Activated naive CD8-positive, alpha-beta T cell treated with anti-CD3 and anti-CD28 coated beads, Interleukin-2, amount 10 ng/mL, durations not matched to agents 7 days and 5 days (primary cell): ENCODE measurements around the gene DNAH1. TPM values are rescaled to one million over a fixed set of nuclear protein-coding genes. Genes with fewer than 3 reads are reported as not detected.

Experiments
- ATAC-seq: fragments of 150-1000 bp; cut with Tn5 transposase; one replicate; pipeline ENCODE4 v1.10.0; 2021; ENCODE audit warnings: low read depth, moderate library complexity
- POLR2A ChIA-PET: fragments of 350-600 bp; sonication (Branson Sonifier 250); formaldehyde crosslinking; loops from one replicate; lab custom pipeline; 2021; ENCODE audit warnings: antibody characterized with exemption; lab: Charles Lee
- DNase-seq: peaks from one replicate; pipeline ENCODE4 v3.0.0; 2021
- H3K27ac Mint-ChIP-seq: one replicate; pipeline ENCODE4 v1.8.0; 2022; ENCODE audit warnings: mild to moderate bottlenecking, mixed read lengths
- H3K27me3 Mint-ChIP-seq: one replicate; pipeline ENCODE4 v1.8.0; 2022; ENCODE audit warnings: mild to moderate bottlenecking, moderate library complexity, mixed read lengths
- H3K36me3 Mint-ChIP-seq: one replicate; pipeline ENCODE4 v1.8.0; 2021; ENCODE audit warnings: mild to moderate bottlenecking, mixed read lengths
- H3K4me1 Mint-ChIP-seq: one replicate; pipeline ENCODE4 v1.8.0; 2021; ENCODE audit warnings: mixed read lengths
- H3K4me3 Mint-ChIP-seq: one replicate; pipeline ENCODE4 v1.8.0; 2022; ENCODE audit warnings: mild to moderate bottlenecking, moderate library complexity, mixed read lengths
- H3K9me3 Mint-ChIP-seq: one replicate; pipeline ENCODE4 v1.8.0; 2021; ENCODE audit warnings: mixed read lengths
- total RNA-seq, 2 experiments: library from RNA; stranded (reverse); gene quantifications; one replicate each; pipeline ENCODE4 v1.2.3, GENCODE V29; 2021

Gene DNAH1
- total RNA-seq, 2 experiments from 2014 or later: 28.5 to 30.0 TPM

GRCh38 chr3:52306978-52307377, 9.1 kb upstream of the DNAH1 start:
- H3K9me3 Mint-ChIP-seq: no peaks in the 10 kb centered on the region
- H3K4me3 Mint-ChIP-seq: no peak overlapping the region
- POLR2A ChIA-PET: no interaction called here
- peaks cover 8% of the 10 kb centered on the region for H3K36me3 Mint-ChIP-seq
- peaks cover 20% of the 10 kb centered on the region for H3K4me1 Mint-ChIP-seq
- DNase-seq: no peak
- no peak overlapping the region for H3K27ac Mint-ChIP-seq
- no peak for ATAC-seq
- H3K27me3 Mint-ChIP-seq: no peaks in the 10 kb centered on the region

GRCh38 chr3:52308308-52308707, 7.8 kb upstream of the DNAH1 start:
- Mint-ChIP-seq H3K9me3 (no peaks in the 10 kb centered on the region), H3K4me3 (no peak overlapping the region), H3K27me3 (no peaks in the 10 kb centered on the region), H3K4me1 (peaks cover 20% of the 10 kb centered on the region), H3K36me3 (peaks cover 8% of the 10 kb centered on the region), H3K27ac (no peak overlapping the region)
- no peak for ATAC-seq
- POLR2A ChIA-PET: no interaction called here
- DNase-seq: no peak

GRCh38 chr3:52310861-52311575, 5.1 kb upstream of the DNAH1 start:
- Mint-ChIP-seq H3K9me3 (no peaks in the 10 kb centered on the region), H3K36me3 (peaks cover 7% of the 10 kb centered on the region), H3K4me3 (no peak overlapping the region), H3K27me3 (no peaks in the 10 kb centered on the region), H3K27ac (no peak overlapping the region), H3K4me1 (peaks cover 21% of the 10 kb centered on the region)
- POLR2A ChIA-PET: no interaction called here
- peak; percentile 57 for ATAC-seq
- no peak for DNase-seq

- POLR2A ChIA-PET: no interaction called here
- H3K9me3 Mint-ChIP-seq: no peaks in the 10 kb centered on the region
- peaks cover 18% of the 10 kb centered on the region for H3K4me1 Mint-ChIP-seq
- peaks cover 3% of the 10 kb centered on the region for H3K36me3 Mint-ChIP-seq
- H3K4me3 Mint-ChIP-seq: no peak overlapping the region
- no peak overlapping the region for H3K27ac Mint-ChIP-seq
- DNase-seq (no peak), ATAC-seq (no peak)
- no peaks in the 10 kb centered on the region for H3K27me3 Mint-ChIP-seq
These were observed 4.5 kb upstream of the DNAH1 start for GRCh38 chr3:52311576-52312119.

GRCh38 chr3:52313188-52313773, 2.8 kb upstream of the DNAH1 start:
- Mint-ChIP-seq H3K4me3 (no peak overlapping the region), H3K27ac (peak overlapping the region; percentile 17), H3K27me3 (no peaks in the 10 kb centered on the region), H3K36me3 (peaks cover 3% of the 10 kb centered on the region), H3K4me1 (peaks cover 13% of the 10 kb centered on the region), H3K9me3 (no peaks in the 10 kb centered on the region)
- no peak for DNase-seq
- no peak for ATAC-seq
- POLR2A ChIA-PET: no interaction called here

GRCh38 chr3:52313774-52314188, 2.3 kb upstream of the DNAH1 start:
- H3K9me3 Mint-ChIP-seq: no peaks in the 10 kb centered on the region
- H3K36me3 Mint-ChIP-seq: peaks cover 3% of the 10 kb centered on the region
- ATAC-seq (no peak), DNase-seq (no peak)
- no peak overlapping the region for H3K27ac Mint-ChIP-seq
- POLR2A ChIA-PET: interaction anchor here (0.7 kb wide), 1 partner anchor 159 kb away, joined by 3 read pairs; the partner anchor contains the start of gene POC1A
- no peak overlapping the region for H3K4me3 Mint-ChIP-seq
- no peaks in the 10 kb centered on the region for H3K27me3 Mint-ChIP-seq
- peaks cover 14% of the 10 kb centered on the region for H3K4me1 Mint-ChIP-seq

GRCh38 chr3:52314489-52314888, 1.6 kb upstream of the DNAH1 start:
- H3K4me1 Mint-ChIP-seq: peaks cover 14% of the 10 kb centered on the region
- H3K27me3 Mint-ChIP-seq: no peaks in the 10 kb centered on the region
- H3K9me3 Mint-ChIP-seq: no peaks in the 10 kb centered on the region
- no peak overlapping the region for H3K4me3 Mint-ChIP-seq
- POLR2A ChIA-PET: interaction anchor here (0.7 kb wide), 1 partner anchor 160 kb away, joined by 3 read pairs; the partner anchor contains the start of gene POC1A
- H3K36me3 Mint-ChIP-seq: peaks cover 3% of the 10 kb centered on the region
- DNase-seq (no peak), ATAC-seq (no peak)
- H3K27ac Mint-ChIP-seq: no peak overlapping the region

GRCh38 chr3:52315006-52315405, 1.1 kb upstream of the DNAH1 start:
- Mint-ChIP-seq H3K36me3 (no peaks in the 10 kb centered on the region), H3K4me3 (no peak overlapping the region), H3K4me1 (peaks cover 14% of the 10 kb centered on the region), H3K9me3 (no peaks in the 10 kb centered on the region), H3K27ac (no peak overlapping the region), H3K27me3 (no peaks in the 10 kb centered on the region)
- ATAC-seq (no peak), DNase-seq (no peak)
- POLR2A ChIA-PET: no interaction called here

GRCh38 chr3:52317208-52318000, 1.3 kb downstream of the DNAH1 start:
- POLR2A ChIA-PET: interaction anchor here (1.5 kb wide), 1 partner anchor 28 kb away, joined by 4 read pairs; no protein-coding TSS in a partner anchor
- H3K9me3 Mint-ChIP-seq: no peaks in the 10 kb centered on the region
- ATAC-seq (peak; percentile 93), DNase-seq (peak; percentile 80)
- no peaks in the 10 kb centered on the region for H3K36me3 Mint-ChIP-seq
- peak overlapping the region; percentile 63 for H3K4me3 Mint-ChIP-seq
- H3K4me1 Mint-ChIP-seq: peaks cover 10% of the 10 kb centered on the region
- H3K27ac Mint-ChIP-seq: no peak overlapping the region
- no peaks in the 10 kb centered on the region for H3K27me3 Mint-ChIP-seq

- ATAC-seq (no peak), DNase-seq (no peak)
- POLR2A ChIA-PET: interaction anchor here (1.5 kb wide), 1 partner anchor 29 kb away, joined by 4 read pairs; no protein-coding TSS in a partner anchor
- H3K9me3 Mint-ChIP-seq: no peaks in the 10 kb centered on the region
- H3K4me3 Mint-ChIP-seq: no peak overlapping the region
- no peaks in the 10 kb centered on the region for H3K27me3 Mint-ChIP-seq
- H3K27ac Mint-ChIP-seq: no peak overlapping the region
- H3K36me3 Mint-ChIP-seq: no peaks in the 10 kb centered on the region
- H3K4me1 Mint-ChIP-seq: peaks cover 10% of the 10 kb centered on the region
These were observed 2.2 kb downstream of the DNAH1 start for GRCh38 chr3:52318186-52318816.

GRCh38 chr3:52319921-52320595, 3.9 kb downstream of the DNAH1 start:
- POLR2A ChIA-PET: no interaction called here
- H3K27ac Mint-ChIP-seq: no peak overlapping the region

GRCh38 chr3:52321481-52321880, 5.4 kb downstream of the DNAH1 start:
- Mint-ChIP-seq H3K36me3 (no peaks in the 10 kb centered on the region), H3K27me3 (no peaks in the 10 kb centered on the region), H3K9me3 (no peaks in the 10 kb centered on the region), H3K27ac (no peak overlapping the region), H3K4me1 (peaks cover 9% of the 10 kb centered on the region), H3K4me3 (no peak overlapping the region)
- DNase-seq (no peak), ATAC-seq (no peak)
- POLR2A ChIA-PET: no interaction called here

More at GRCh38 chr3:52319921-52320595, 3.9 kb downstream of the DNAH1 start:
- Mint-ChIP-seq H3K4me3 (no peak overlapping the region), H3K27me3 (no peaks in the 10 kb centered on the region), H3K9me3 (no peaks in the 10 kb centered on the region), H3K36me3 (no peaks in the 10 kb centered on the region), H3K4me1 (peaks cover 9% of the 10 kb centered on the region)
- ATAC-seq: no peak
- DNase-seq: no peak
